ENCODE results near the gene CD59.

GRCh38 chr11:33721984-33722383, 14.2 kb downstream of the CD59 start:
- no peak for TF ChIP-seq CTCF (conservative IDR thresholded peaks at IDR 0.05; ENCODE audit: low read depth, low read length)
- TF ChIP-seq EZH2 (IDR thresholded peaks at IDR 0.05; ENCODE audit: borderline replicate concordance, low read depth, low read length, poor library complexity, severe bottlenecking): no peak
